K562 (cell line): ENCODE measurements around the gene LRP3.

Experiments used
- BRCA1 ChIP-seq, 2 experiments: fragments of 450-650 bp in 1 of 2; sonication (generic) in 1 of 2; formaldehyde crosslinking in 1 of 2; IDR thresholded peaks; 2 replicates each; pipeline versions ENCODE4 v1.5.0 to v1.6.1; 2017 to 2020; ENCODE audit warnings: mild to moderate bottlenecking in 1 of 2, missing genetic modification reagents in 1 of 2
- FOXK1 ChIP-seq: sonication (generic); formaldehyde crosslinking; IDR thresholded peaks from 2 replicates; pipeline ENCODE4 v1.8.0; 2022; ENCODE audit warnings: missing genetic modification reagents, mild to moderate bottlenecking, borderline replicate concordance
- FOXM1 ChIP-seq, 2 experiments: fragments of 450-650 bp in 1 of 2; sonication (generic) in 1 of 2; formaldehyde crosslinking in 1 of 2; IDR thresholded peaks; 2 replicates each; pipeline versions ENCODE4 v1.6.1 to v1.9.0; 2017 to 2022; ENCODE audit warnings: low read depth in 2 of 2, mild to moderate bottlenecking in 2 of 2, missing genetic modification reagents in 1 of 2, moderate library complexity in 1 of 2
- POLR2A ChIP-seq: fragments of 450-650 bp; conservative IDR thresholded peaks from 2 replicates; pipeline ENCODE4 v1.6.1; 2016
- POU5F1 ChIP-seq: fragments of 150-350 bp; IDR thresholded peaks from 2 replicates; pipeline ENCODE4 v1.6.1; 2014; ENCODE audit warnings: borderline replicate concordance, low read length, low read depth, mild to moderate bottlenecking; ENCODE audit not compliant: partially characterized antibody
- SRSF1 ChIP-seq: fragments of 200-400 bp; formaldehyde crosslinking; IDR thresholded peaks from 2 replicates; pipeline ENCODE4 v1.6.1; 2017; ENCODE audit warnings: mild to moderate bottlenecking, low read depth, low read length, moderate library complexity
- TRIM24 ChIP-seq, 2 experiments: fragments of 450-650 bp; IDR thresholded peaks; 2 replicates each; pipeline ENCODE4 v1.6.1; 2016
- XRCC5 ChIP-seq: fragments of 200-400 bp; formaldehyde crosslinking; IDR thresholded peaks from 2 replicates; pipeline ENCODE4 v1.6.1; 2017; ENCODE audit warnings: low read depth, mild to moderate bottlenecking, low read length
- ZFX ChIP-seq: sonication (generic); formaldehyde crosslinking; IDR thresholded peaks from 2 replicates; pipeline ENCODE4 v1.8.0; 2022; ENCODE audit warnings: mild to moderate bottlenecking, missing genetic modification reagents, moderate library complexity
- ZNF785 ChIP-seq: fragments of 250-450 bp; sonication (Bioruptor Pico); IDR thresholded peaks from 2 replicates; pipeline ENCODE4 v1.4.0; 2020; ENCODE audit warnings: mild to moderate bottlenecking

GRCh38 chr19:33242131-33242530 lies 48.0 kb downstream of the LRP3 start:
- TF ChIP-seq XRCC5 (no peak), ZFX (CRISPR knock-in tag) (no peak), BRCA1 (IDR thresholded peaks at IDR 0.05) (no peak), BRCA1 (CRISPR knock-in tag; IDR thresholded peaks at IDR 0.05) (no peak), POU5F1 (no peak), POLR2A (no peak), SRSF1 (no peak), FOXK1 (no peak), FOXM1 (IDR thresholded peaks at IDR 0.05; ENCODE audit: low read depth) (no peak), FOXM1 (CRISPR knock-in tag; IDR thresholded peaks at IDR 0.05; ENCODE audit: low read depth) (no peak), TRIM24 (IDR thresholded peaks at IDR 0.05) (no peak), ZNF785 (CRISPR knock-in tag) (no peak)
